C4-2B (cell line): ENCODE results near the gene CIT.

Experiments used
- ZFX ChIP-seq: fragments of 450-650 bp; IDR thresholded peaks from 2 replicates; pipeline ENCODE4 v1.6.1; 2017
- TF ChIP-seq, protein P1 (sequence below): fragments of 450-650 bp; conservative IDR thresholded peaks from 2 replicates; pipeline ENCODE4 v1.5.1; 2017; ENCODE audit warnings: mild to moderate bottlenecking

DNA sequence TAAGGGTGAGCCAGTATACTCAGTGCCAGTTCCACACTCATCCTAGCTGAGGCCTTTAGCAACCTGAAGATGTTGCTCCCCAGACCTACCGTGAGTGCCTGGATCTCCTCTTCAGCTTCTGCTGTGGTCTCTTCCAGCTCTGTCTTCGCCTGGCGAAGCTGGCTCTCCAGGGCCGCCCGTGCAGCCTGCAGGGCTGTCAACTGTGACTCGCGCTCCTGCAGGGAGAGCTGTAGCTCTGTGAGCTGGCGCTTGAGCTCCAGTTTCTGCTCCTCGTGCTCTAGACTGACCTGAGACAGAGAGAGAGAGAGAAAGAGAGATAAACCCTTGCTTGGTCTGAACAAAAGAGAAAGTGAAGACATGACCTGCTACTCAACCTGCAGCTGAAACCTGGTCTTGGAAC lies 125.2 kb downstream of the CIT start:
- TF ChIP-seq, protein P1, sequence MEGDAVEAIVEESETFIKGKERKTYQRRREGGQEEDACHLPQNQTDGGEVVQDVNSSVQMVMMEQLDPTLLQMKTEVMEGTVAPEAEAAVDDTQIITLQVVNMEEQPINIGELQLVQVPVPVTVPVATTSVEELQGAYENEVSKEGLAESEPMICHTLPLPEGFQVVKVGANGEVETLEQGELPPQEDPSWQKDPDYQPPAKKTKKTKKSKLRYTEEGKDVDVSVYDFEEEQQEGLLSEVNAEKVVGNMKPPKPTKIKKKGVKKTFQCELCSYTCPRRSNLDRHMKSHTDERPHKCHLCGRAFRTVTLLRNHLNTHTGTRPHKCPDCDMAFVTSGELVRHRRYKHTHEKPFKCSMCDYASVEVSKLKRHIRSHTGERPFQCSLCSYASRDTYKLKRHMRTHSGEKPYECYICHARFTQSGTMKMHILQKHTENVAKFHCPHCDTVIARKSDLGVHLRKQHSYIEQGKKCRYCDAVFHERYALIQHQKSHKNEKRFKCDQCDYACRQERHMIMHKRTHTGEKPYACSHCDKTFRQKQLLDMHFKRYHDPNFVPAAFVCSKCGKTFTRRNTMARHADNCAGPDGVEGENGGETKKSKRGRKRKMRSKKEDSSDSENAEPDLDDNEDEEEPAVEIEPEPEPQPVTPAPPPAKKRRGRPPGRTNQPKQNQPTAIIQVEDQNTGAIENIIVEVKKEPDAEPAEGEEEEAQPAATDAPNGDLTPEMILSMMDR: no peak
- no peak for TF ChIP-seq ZFX
